PC-9 (cell line): Measurements from ENCODE around the gene CA5A.

Experiments
- CTCF ChIP-seq: fragments of 200-600 bp; sonication (generic); conservative IDR thresholded peaks from 2 replicates; pipeline ENCODE4 v1.6.1; 2017; ENCODE audit warnings: mixed run types, antibody characterized with exemption, mild to moderate bottlenecking, moderate library complexity
- EZH2 ChIP-seq: fragments of 200-600 bp; sonication (generic); IDR thresholded peaks from 2 replicates; pipeline ENCODE4 v1.8.0; 2017; ENCODE audit warnings: antibody characterized with exemption, low read depth

GRCh38 chr16:87854907-87855683 lies 81.2 kb downstream of the CA5A start:
- TF ChIP-seq CTCF: no peak
- TF ChIP-seq EZH2: no peak
